HTR-8/SVneo (cell line): Measurements from ENCODE around the gene PDK2.

Source experiments
- DNase-seq: peaks from one replicate; pipeline ENCODE4 v3.0.0; 2011; ENCODE audit warnings: low spot score, mixed read lengths; ENCODE audit not compliant: insufficient read length
- FAIRE-seq: peaks from 2 replicates; lab custom pipeline; 2011; peaks lifted over from hg19 to GRCh38; lab: Jason Lieb, UNC

Gene PDK2

DNA sequence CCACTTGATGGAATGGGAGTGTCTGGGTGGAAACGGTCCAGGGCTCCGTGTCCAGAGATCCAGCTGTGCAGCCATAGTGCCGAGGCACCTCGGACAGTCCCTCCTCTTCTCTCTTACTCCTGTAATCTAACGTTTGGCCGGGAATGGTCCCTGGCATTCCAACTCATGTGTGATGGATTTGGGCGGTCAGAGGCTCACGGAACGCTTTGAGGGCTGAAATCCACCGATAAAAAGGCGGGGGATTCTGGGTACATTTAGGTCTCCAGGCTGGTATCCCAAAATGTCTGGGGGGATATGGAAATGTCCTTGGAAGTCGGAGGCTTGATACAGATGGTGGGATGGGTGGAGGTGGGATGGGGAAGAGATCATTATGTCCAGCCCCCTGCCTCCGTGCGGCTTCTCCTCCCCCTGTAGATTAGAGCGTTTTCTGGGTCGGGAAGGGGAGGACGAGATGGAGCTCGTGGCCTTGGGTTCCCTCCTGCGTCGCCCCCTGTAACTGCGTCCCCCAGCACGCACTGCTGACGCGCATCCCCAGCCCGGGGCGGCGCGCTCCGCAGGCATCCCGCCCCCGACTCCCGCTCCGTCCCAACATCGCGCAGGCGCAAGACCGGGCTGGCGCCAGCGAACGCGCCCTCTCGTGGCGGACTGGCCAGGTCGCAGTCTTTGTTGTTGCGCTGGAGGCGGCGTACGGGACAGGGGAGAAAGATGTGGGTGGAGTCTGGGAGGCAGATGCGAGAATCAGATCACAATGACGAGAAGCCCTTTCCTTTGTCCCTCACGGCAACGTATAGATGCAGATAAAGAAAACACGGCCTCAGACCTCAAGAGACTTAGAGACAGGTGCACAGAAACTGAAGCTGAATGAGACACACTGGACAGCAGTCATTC lies 66.1 kb downstream of the PDK2 start:
- DNase-seq (peak; percentile 100), FAIRE-seq (peak; percentile 100)
